ENCODE measurements around the gene MZB1. TPM values are rescaled to one million over a fixed set of nuclear protein-coding genes. Genes with fewer than 3 reads are reported as not detected.

The MZB1 gene
- total and polyA plus RNA-seq, 4 donors: 1.8 to 23.7 (median 1.8) TPM

GRCh38 chr5:139391570-139392323 lies 2.0 kb upstream of the MZB1 start:
- no peaks in the 10 kb centered on the region for H3K9me3 ChIP-seq (ENCODE audit: control insufficient read depth in 4 of 4, low read length in 3 of 4)
- peaks cover 9 to 19% (median 17%) of the 10 kb centered on the region in 4 donors for H3K4me1 ChIP-seq (ENCODE audit: control insufficient read depth in 4 of 4, insufficient read depth in 4 of 4, low read length in 3 of 4)
- no peak for TF ChIP-seq NR2F2 (IDR thresholded peaks at IDR 0.05)
- no peak for DNase-seq (ENCODE audit: low spot score)
- no peak overlapping the region for H3K27ac ChIP-seq (ENCODE audit: low read depth in 1 of 2, low read length in 2 of 2)
- H3K36me3 ChIP-seq (ENCODE audit: control insufficient read depth in 4 of 4, insufficient read depth in 3 of 4, low read depth in 1 of 4, low read length in 3 of 4): peaks cover 0 to under 1% (median 0%) of the 10 kb centered on the region in 4 donors
- H3K4me3 ChIP-seq (ENCODE audit: low read depth in 1 of 3, low read length in 3 of 3): no peak overlapping the region
- 67% methylated on average over 33 of the region's 33 CpGs for WGBS
- H3K27me3 ChIP-seq (ENCODE audit: control insufficient read depth in 4 of 4, insufficient read depth in 4 of 4, low read length in 3 of 4): peaks cover 0 to 3% (median 0%) of the 10 kb centered on the region in 4 donors
- H3K9ac ChIP-seq (ENCODE audit: low read depth in 1 of 2, low read length in 2 of 2): no peak overlapping the region

GRCh38 chr5:139390639-139391569 lies 1.2 kb upstream of the MZB1 start:
- no peak for TF ChIP-seq ZBTB33 (IDR thresholded peaks at IDR 0.05)
- no peak for TF ChIP-seq RAD21 (IDR thresholded peaks at IDR 0.05)
- no peak for TF ChIP-seq CTCF (IDR thresholded peaks at IDR 0.05; ENCODE audit: low read depth, low read length, missing input control)
- no peak for TF ChIP-seq FOXA2 (IDR thresholded peaks at IDR 0.05)
- no peak for TF ChIP-seq HNF4G (IDR thresholded peaks at IDR 0.05)
- no peak for TF ChIP-seq ATF3 (IDR thresholded peaks at IDR 0.05)
- TF ChIP-seq EGR1 (IDR thresholded peaks at IDR 0.05; ENCODE audit: low read depth in 2 of 2): no peak
- no peak for TF ChIP-seq HNF4A (conservative IDR thresholded peaks at IDR 0.05)
- TF ChIP-seq MAX (IDR thresholded peaks at IDR 0.05): no peak
- TF ChIP-seq JUND (IDR thresholded peaks at IDR 0.05): no peak
- TF ChIP-seq GABPA (IDR thresholded peaks at IDR 0.05 in 1 of 2, conservative IDR thresholded peaks at IDR 0.05 in 1 of 2): no peak
- TF ChIP-seq RXRA (IDR thresholded peaks at IDR 0.05): no peak
- no peak for TF ChIP-seq NR2F2 (IDR thresholded peaks at IDR 0.05)
- no peak for TF ChIP-seq YY1 (IDR thresholded peaks at IDR 0.05)
- Histone ChIP-seq H3K27ac (ENCODE audit: low read depth in 1 of 2, low read length in 2 of 2) (no peak overlapping the region), H3K27me3 (ENCODE audit: control insufficient read depth in 4 of 4, insufficient read depth in 4 of 4, low read length in 3 of 4) (peaks cover 0 to 3% (median 0%) of the 10 kb centered on the region in 4 donors), H3K9me3 (ENCODE audit: control insufficient read depth in 4 of 4, low read length in 3 of 4) (no peaks in the 10 kb centered on the region), H3K4me1 (ENCODE audit: control insufficient read depth in 4 of 4, insufficient read depth in 4 of 4, low read length in 3 of 4) (peaks cover 9 to 21% (median 20%) of the 10 kb centered on the region in 4 donors), H3K4me3 (ENCODE audit: low read depth in 1 of 3, low read length in 3 of 3) (no peak overlapping the region), H3K36me3 (ENCODE audit: control insufficient read depth in 4 of 4, insufficient read depth in 3 of 4, low read depth in 1 of 4, low read length in 3 of 4) (no peaks in the 10 kb centered on the region), H3K9ac (ENCODE audit: low read depth in 1 of 2, low read length in 2 of 2) (no peak overlapping the region)
- DNase-seq (ENCODE audit: low spot score): no peak
- WGBS: 88% methylated on average over 10 of the region's 10 CpGs
